Endodermal cell (in vitro differentiated cells): ENCODE measurements around the gene TCF12. TPM values are rescaled to one million over a fixed set of nuclear protein-coding genes. Genes with fewer than 3 reads are reported as not detected.

Experiments used
- DNase-seq: peaks from one replicate; pipeline ENCODE4 v3.0.0-alpha.2; 2017
- H3K27ac ChIP-seq: 2 replicates; pipeline ENCODE4 v1.5.1; 2013; ENCODE audit warnings: mild to moderate bottlenecking, low read depth, low read length, moderate library complexity
- H3K27me3 ChIP-seq: 2 replicates; pipeline ENCODE4 v1.6.1; 2013; ENCODE audit warnings: mild to moderate bottlenecking, low read length, moderate library complexity; ENCODE audit not compliant: insufficient read depth, control insufficient read depth, poor library complexity, severe bottlenecking
- H3K36me3 ChIP-seq: 2 replicates; pipeline ENCODE4 v1.7.0; 2013; ENCODE audit warnings: mild to moderate bottlenecking, low read length, moderate library complexity; ENCODE audit not compliant: control insufficient read depth, insufficient read depth
- H3K4me1 ChIP-seq: one replicate; pipeline ENCODE4 v1.7.0; 2013; ENCODE audit warnings: low read length; ENCODE audit not compliant: control insufficient read depth, insufficient read depth
- H3K4me3 ChIP-seq: 2 replicates; pipeline ENCODE4 v1.5.1; 2013; ENCODE audit warnings: mild to moderate bottlenecking, low read length, moderate library complexity
- H3K9ac ChIP-seq: 2 replicates; pipeline ENCODE4 v1.6.1; 2013; ENCODE audit warnings: mild to moderate bottlenecking, low read length, moderate library complexity; ENCODE audit not compliant: poor library complexity, severe bottlenecking; ENCODE audit errors: extremely low read depth
- H3K9me3 ChIP-seq: 2 replicates; pipeline ENCODE4 v1.6.1; 2013; ENCODE audit warnings: mild to moderate bottlenecking, low read length, moderate library complexity; ENCODE audit not compliant: control insufficient read depth
- H3K27ac Mint-ChIP-seq: 2 replicates; pipeline ENCODE4 v1.8.0; 2020; ENCODE audit warnings: mixed read lengths
- H3K27me3 Mint-ChIP-seq: 2 replicates; pipeline ENCODE4 v1.8.0; 2021; ENCODE audit warnings: mild to moderate bottlenecking, mixed read lengths; ENCODE audit not compliant: insufficient read depth
- H3K36me3 Mint-ChIP-seq: 2 replicates; pipeline ENCODE4 v1.8.0; 2020; ENCODE audit warnings: low read depth, mixed read lengths
- H3K4me1 Mint-ChIP-seq: 2 replicates; pipeline ENCODE4 v1.8.0; 2020; ENCODE audit warnings: mixed read lengths
- H3K4me3 Mint-ChIP-seq: 2 replicates; pipeline ENCODE4 v1.8.0; 2020; ENCODE audit warnings: mild to moderate bottlenecking, moderate library complexity, mixed read lengths
- H3K9me3 Mint-ChIP-seq: 2 replicates; pipeline ENCODE4 v1.8.0; 2020; ENCODE audit warnings: mild to moderate bottlenecking, mixed read lengths
- CTCF ChIP-seq: fragments of 200-600 bp; sonication (generic); conservative IDR thresholded peaks from 2 replicates; pipeline ENCODE4 v1.5.0; 2021; ENCODE audit warnings: antibody characterized with exemption, mild to moderate bottlenecking
- WGBS, 2 experiments: methylation state at CpG; one replicate each; pipeline versions ENCODE4 v1.1.5 to v1.1.7; 2013; ENCODE audit warnings: missing lambda C conversion rate in 2 of 2, mixed read lengths in 1 of 2; ENCODE audit not compliant: insufficient coverage in 1 of 2, insufficient read length in 1 of 2; 5-methylcytosine and 5-hydroxymethylcytosine counted together
- long read RNA-seq, 4 experiments: library from polyadenylated mRNA in 2 of 4; library from RNA in 1 of 4; library from capped mRNA in 1 of 4; stranded (forward) in 3 of 4; unstranded in 1 of 4; transcript quantifications; one replicate each; pipeline ENCODE4 v2.0.0, GENCODE V29; 2020 to 2021; ENCODE audit warnings: inconsistent platforms in 1 of 4
- polyA plus RNA-seq, 2 experiments: library from polyadenylated mRNA; stranded (reverse); fragments of 50-300 nt; gene quantifications; one replicate each; pipeline ENCODE4 v1.2.3, GENCODE V29; 2013
- total RNA-seq, 2 donors: library from RNA; stranded (reverse); fragmentation: NEBNext Ultra II Directional in 1 of 2; extraction: Animal tissue kit (Norgen Biotek cat#: 25700) in 1 of 2; gene quantifications; 2 replicates in 1 of 2; 3 replicates in 1 of 2; pipeline ENCODE4 v1.2.1, GENCODE V29; 2021

The TCF12 gene
- 100 to 1,000 TPM; 103 to 121 TPM for total RNA-seq
- 385 TPM for polyA plus RNA-seq (2013, experiment 1 of 2)
- polyA plus RNA-seq (2013, experiment 2 of 2) = 359 TPM
- long read RNA-seq, experiment 1, full-length matches to known transcripts = 5 of 26 reads
- long read RNA-seq, experiment 1, partial matches to known transcripts = 7 of 26 reads
- long read RNA-seq, experiment 1, other reads (novel, unspliced or antisense) = 14 of 26 reads
- long read RNA-seq, experiment 2, full-length matches to known transcripts = 64 of 122 reads
- long read RNA-seq, experiment 2, partial matches to known transcripts = 17 of 122 reads
- long read RNA-seq, experiment 2, other reads (novel, unspliced or antisense) = 41 of 122 reads
- long read RNA-seq, experiment 3, full-length matches to known transcripts = 135 of 285 reads
- long read RNA-seq, experiment 3, partial matches to known transcripts = 97 of 285 reads
- long read RNA-seq, experiment 3, other reads (novel, unspliced or antisense) = 53 of 285 reads
- long read RNA-seq, experiment 4, partial matches to known transcripts = 7 of 10 reads
- long read RNA-seq, experiment 4, other reads (novel, unspliced or antisense) = 2 of 10 reads

DNA sequence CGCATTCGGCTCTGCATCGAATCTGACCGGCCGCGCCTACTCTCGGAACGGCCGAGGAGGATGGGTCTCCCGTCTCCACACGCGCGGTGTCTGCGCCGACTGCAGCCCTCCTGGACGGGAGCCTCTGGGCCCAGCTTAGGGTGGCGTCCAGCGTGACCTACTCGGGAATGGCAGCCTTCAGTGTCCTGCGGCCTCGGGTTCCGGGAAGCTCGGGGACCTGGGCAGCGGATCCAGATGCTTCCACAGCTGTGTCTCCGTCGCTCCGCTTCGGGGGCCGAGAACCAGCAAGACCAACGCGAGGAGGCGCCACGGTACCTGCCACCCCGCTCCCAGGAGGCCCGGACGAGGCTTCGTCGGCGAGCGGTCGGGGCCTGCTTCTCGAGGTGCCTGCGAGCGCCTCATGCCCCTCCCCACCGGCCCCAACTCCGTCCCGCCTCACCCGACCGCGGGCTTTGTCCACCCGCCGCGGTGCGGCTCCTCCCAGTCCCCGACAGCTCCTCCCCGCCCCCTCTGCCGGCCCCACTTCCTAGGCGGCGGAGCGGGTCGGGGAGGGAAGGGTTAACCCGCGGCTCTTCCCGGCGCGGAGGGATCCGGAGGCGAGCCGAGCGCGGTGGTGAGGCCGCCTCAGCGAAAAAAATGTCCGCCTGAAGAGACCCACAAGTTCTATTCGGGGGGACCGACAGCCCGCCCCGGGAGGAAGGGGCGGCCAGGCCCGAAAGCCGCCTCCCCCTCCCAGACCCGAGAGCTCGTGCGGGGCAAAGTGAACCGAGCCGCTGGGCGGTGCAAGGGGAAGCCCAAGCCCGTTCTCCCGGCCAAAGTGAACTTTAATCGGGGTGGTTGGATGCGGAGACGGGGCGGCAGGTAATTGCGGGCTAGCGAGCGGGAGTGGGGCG is at the start of gene TCF12:
Gene TCF12, plus strand, starts transcription at position 599 of the 893 bp plus-strand sequence. CDS start 1,270 bp downstream, outside the sequence.
- TF ChIP-seq CTCF = peak; percentile 65
- peak within 1 kb of the TSS; percentile 91 for H3K27ac ChIP-seq
- H3K4me1 Mint-ChIP-seq = peaks cover 15% of the 10 kb centered on the region
- H3K4me1 ChIP-seq = peaks cover 2% of the 10 kb centered on the region
- H3K4me3 Mint-ChIP-seq = peak within 1 kb of the TSS; percentile 83
- peak within 1 kb of the TSS; percentile 78 for H3K27ac Mint-ChIP-seq
- H3K36me3 Mint-ChIP-seq = peaks cover 18% of the 10 kb centered on the region
- DNase-seq = peak; percentile 97
- H3K4me3 ChIP-seq = peak within 1 kb of the TSS; percentile 93
- H3K27me3 ChIP-seq = no peaks in the 10 kb centered on the region
- H3K9me3 ChIP-seq = peaks cover 9% of the 10 kb centered on the region
- H3K9me3 Mint-ChIP-seq = peaks cover 6% of the 10 kb centered on the region
- WGBS, 2 experiments = 0 to 1% methylated on average over 43 to 97 of the region's 97 CpGs
- H3K9ac ChIP-seq = peak within 1 kb of the TSS; percentile 89
- peaks cover 5% of the 10 kb centered on the region for H3K27me3 Mint-ChIP-seq
- peaks cover 19% of the 10 kb centered on the region for H3K36me3 ChIP-seq

GRCh38 chr15:56869573-56869972 is 48.9 kb upstream of the TCF12 start:
- H3K36me3 ChIP-seq = no peaks in the 10 kb centered on the region
- no peak overlapping the region for H3K27ac ChIP-seq
- Mint-ChIP-seq H3K36me3 (no peaks in the 10 kb centered on the region), H3K9me3 (no peaks in the 10 kb centered on the region), H3K27ac (no peak overlapping the region), H3K4me1 (peaks cover 11% of the 10 kb centered on the region), H3K4me3 (no peak overlapping the region), H3K27me3 (no peaks in the 10 kb centered on the region)
- peak; percentile 79 for TF ChIP-seq CTCF
- H3K27me3 ChIP-seq = no peaks in the 10 kb centered on the region
- no peaks in the 10 kb centered on the region for H3K9me3 ChIP-seq
- no peaks in the 10 kb centered on the region for H3K4me1 ChIP-seq
- H3K4me3 ChIP-seq = no peak overlapping the region
- no peak overlapping the region for H3K9ac ChIP-seq
- peak; percentile 66 for DNase-seq
- WGBS, 2 experiments = 73 to 75% methylated on average over 2 to 3 of the region's 3 CpGs

DNA sequence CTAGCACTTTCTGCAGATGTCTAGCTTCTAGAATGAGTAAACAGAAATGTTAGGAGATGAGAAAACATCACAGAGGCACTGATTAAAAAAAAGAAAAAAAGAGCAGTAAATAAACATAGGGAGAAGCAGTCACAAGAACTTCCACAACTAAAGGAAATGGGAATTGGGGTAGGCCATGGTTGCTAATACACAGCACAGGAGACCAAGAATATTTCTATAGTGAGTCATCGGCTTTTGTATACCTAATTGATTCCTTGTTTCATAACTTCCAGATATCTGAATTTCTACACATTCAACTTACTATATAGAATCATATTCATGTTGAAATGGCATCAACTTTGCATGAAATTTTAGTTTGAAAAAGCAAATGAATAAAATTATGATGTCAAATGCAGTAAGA is 47.3 kb upstream of the TCF12 start:
- no peaks in the 10 kb centered on the region for H3K27me3 ChIP-seq
- WGBS, 2 experiments = 89% methylated on average over 1 of the region's 1 CpG; no CpG with 5 or more reads in 1 of the 2 experiments
- Mint-ChIP-seq H3K27me3 (no peaks in the 10 kb centered on the region), H3K36me3 (no peaks in the 10 kb centered on the region), H3K4me1 (peaks cover 11% of the 10 kb centered on the region), H3K27ac (no peak overlapping the region), H3K9me3 (no peaks in the 10 kb centered on the region), H3K4me3 (no peak overlapping the region)
- H3K4me3 ChIP-seq = no peak overlapping the region
- no peaks in the 10 kb centered on the region for H3K9me3 ChIP-seq
- H3K36me3 ChIP-seq = no peaks in the 10 kb centered on the region
- H3K4me1 ChIP-seq = no peaks in the 10 kb centered on the region
- H3K9ac ChIP-seq = no peak overlapping the region
- no peak for TF ChIP-seq CTCF
- no peak overlapping the region for H3K27ac ChIP-seq
- no peak for DNase-seq
